Stimulated activated naive CD8-positive, alpha-beta T cell treated with anti-CD3 and anti-CD28 coated beads, Interleukin-15, Interleukin-2, amounts not matched to agents 100 U/mL and 50 U/mL, for 24 hours (primary cell): ENCODE measurements around the gene METTL18.

Experiments
- ATAC-seq: fragments of 150-1000 bp; cut with Tn5 transposase; one replicate; pipeline ENCODE4 v1.10.0; 2021
- DNase-seq: peaks from one replicate; pipeline ENCODE4 v3.0.0; 2021

METTL18 gene

GRCh38 chr1:169785267-169785666, 9.4 kb downstream of the METTL18 start:
- DNase-seq, result no peak

GRCh38 chr1:169784102-169784501, 10.6 kb downstream of the METTL18 start:
- DNase-seq, result no peak
- ATAC-seq, result peak; percentile 59

More at GRCh38 chr1:169785267-169785666, 9.4 kb downstream of the METTL18 start:
- no peak for ATAC-seq

- ATAC-seq (no peak), DNase-seq (no peak)
Measured at GRCh38 chr1:169782596-169782995, 12.1 kb downstream of the METTL18 start.

DNA sequence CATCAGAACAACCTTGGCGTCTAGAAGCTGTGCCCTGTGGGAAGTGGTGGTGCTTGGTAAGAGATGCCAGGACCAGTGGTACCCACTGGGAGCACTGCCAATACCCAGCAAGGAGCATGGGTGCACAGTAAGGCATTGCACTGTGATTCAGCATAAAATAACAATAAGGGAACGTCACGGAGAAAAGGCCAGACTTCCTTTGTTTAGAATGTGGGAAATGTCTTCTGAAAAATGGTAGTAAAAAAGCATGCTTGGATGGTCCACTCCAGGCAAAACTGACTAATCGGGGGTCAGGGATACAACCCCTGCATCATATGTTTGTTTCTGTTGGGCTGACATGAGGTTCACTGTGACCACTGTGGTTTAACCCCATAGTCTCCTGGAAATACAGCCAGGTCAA, 14.7 kb downstream of the METTL18 start:
- no peak for DNase-seq
- no peak for ATAC-seq

GRCh38 chr1:169779150-169779549, 15.6 kb downstream of the METTL18 start:
- no peak for DNase-seq

DNA sequence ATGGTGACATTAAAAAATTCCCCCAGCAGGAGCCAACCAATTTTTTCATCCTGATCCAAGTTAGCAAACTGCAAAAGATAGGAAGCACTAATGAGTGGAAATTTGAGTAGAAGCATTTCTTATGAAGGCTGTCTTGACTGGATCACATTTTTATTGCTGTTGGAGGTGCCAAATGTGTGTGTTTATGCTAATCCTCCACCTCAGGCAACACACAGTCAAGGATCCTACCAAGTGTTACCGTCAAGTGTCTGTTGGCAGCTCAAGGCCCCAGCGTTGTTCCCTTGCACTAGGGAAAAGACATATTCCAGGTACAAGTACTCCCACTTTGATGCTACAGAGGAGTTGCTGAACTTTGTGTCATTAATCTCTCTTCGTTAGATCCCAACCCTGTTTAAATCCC, 18.3 kb downstream of the METTL18 start:
- ATAC-seq, result no peak

More at GRCh38 chr1:169779150-169779549, 15.6 kb downstream of the METTL18 start:
- ATAC-seq, result no peak

GRCh38 chr1:169768161-169768560, 26.5 kb downstream of the METTL18 start:
- no peak for ATAC-seq
- no peak for DNase-seq

More for the DNA sequence above, 18.3 kb downstream of the METTL18 start:
- no peak for DNase-seq

DNA sequence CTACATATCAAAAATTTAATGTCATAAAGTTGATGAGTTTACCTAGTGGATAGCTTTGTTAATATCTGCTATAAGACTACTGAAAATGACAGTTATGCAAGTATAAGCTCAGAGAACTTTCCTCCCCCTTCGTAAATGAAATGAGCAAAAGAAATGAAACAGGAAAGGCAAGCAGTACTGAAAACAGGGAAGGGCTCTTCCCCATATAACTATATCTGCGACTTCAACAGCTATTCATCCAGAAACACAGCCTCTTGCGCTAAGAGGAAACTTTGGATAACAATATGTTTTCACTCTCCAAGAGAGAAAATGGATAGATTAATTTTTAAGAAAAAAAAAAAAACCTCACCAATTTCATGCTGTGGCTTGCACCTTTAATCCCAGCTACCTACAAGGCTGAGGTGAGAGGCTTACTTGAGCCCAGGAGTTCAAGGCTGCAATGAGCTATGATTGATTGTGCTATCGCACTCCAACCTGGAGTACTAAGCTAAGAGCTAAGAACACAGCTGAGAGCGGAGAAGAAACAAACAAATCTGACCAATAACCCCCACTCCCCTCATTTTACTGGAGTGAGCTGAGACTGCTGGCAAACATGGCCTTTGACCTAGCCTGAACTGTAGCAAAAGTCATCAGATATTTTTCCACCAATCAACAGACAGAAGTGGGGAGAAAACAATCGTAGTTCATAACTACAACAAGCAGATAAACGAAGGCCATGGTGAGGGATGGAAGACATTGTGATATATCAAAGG, 29.0 kb downstream of the METTL18 start:
- DNase-seq, result no peak
- no peak for ATAC-seq

GRCh38 chr1:169764919-169765318, 29.8 kb downstream of the METTL18 start:
- no peak for DNase-seq
- ATAC-seq, result no peak

GRCh38 chr1:169762699-169763098, 32.0 kb downstream of the METTL18 start:
- ATAC-seq (no peak), DNase-seq (no peak)

- DNase-seq (no peak), ATAC-seq (no peak)
Measured at GRCh38 chr1:169759038-169759437, 35.7 kb downstream of the METTL18 start.

GRCh38 chr1:169753549-169753948, 41.2 kb downstream of the METTL18 start:
- ATAC-seq (no peak), DNase-seq (no peak)

DNA sequence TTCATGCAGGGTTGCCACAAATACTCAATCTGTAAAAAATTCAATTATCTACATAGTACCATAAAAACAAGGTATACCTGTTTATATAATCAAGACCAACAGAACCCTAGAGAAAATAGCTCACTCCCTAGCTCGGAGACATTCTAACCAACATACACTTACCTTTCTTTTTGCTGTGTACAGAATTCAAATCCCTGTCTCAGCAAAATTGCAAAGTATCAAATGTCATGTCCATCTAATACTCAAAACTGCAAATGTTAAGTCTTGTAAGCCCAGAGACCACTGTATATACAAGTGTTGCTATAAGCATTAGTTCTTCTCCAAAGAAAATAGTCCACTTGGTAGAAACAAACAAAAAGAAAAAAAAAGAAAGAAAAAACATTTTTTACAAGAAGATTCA, 44.7 kb downstream of the METTL18 start:
- no peak for DNase-seq
- ATAC-seq, result no peak

DNA sequence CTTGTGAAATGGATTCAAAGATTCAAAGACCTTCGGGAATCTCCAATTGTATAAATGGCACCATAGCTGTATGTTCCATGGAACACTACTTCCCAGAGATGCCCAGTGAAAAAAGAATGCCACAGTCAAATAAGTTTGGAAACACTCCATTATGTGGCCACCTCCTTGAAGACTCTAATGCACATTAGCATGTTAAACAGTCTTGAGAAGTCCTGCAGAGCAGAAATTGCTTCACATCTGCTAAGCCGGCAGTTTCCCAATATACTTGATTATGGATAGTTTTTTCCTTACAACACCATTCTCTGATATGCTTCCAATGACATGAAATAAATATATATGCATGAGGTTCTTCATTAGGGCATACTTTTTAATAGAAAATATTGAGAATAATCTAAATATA, 48.2 kb downstream of the METTL18 start:
- no peak for ATAC-seq

DNA sequence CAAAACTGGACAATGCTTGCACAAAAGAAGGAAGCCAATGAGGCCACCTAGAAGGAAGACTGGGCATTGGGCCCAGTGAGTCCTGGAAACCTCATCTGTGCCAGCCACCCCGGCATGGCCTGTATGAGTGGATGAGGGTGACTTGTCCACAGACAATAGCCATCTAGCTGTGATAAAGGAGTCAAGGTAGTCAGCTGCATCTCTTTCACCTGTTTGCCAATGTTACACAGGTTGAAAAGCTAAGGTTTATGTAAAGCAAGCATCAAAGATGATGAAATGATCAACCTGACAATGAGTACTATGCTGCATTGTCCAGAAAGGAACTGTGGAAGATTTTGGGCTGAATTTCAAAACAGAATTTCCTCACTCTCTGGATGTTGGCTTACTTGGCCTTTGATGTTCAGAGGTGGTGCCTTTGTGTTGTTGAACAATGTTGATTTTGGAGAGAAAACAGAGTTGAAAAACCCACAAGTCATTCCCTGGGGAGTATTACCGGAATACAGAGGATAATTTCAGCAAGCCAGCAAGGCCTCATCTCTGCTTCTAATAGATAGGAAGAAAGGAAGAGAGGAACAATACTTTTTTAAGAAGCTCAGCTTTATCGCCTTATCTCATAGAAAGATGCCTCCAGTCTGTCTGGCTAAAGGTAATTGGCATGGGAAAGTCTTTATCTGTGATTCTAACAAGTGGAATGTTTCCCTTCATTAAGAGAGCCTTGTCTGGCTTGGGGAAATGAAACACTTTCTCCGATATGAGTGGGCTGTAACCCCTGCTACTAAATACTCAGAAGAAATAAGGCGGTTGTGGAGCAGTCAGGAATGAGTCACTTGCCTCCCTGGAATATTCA, 49.5 kb downstream of the METTL18 start:
- ATAC-seq (no peak), DNase-seq (no peak)

More for the DNA sequence above, 48.2 kb downstream of the METTL18 start:
- no peak for DNase-seq
